EH (cell line): ENCODE data around the gene C12orf60.
A peak's percentile ranks its signal among the peaks of the same experiment; 100 is the strongest.

Experiments used
- DNase-seq: peaks from one replicate; pipeline ENCODE4 v3.0.0-alpha.2; 2015; ENCODE audit warnings: low read depth

Gene C12orf60

DNA sequence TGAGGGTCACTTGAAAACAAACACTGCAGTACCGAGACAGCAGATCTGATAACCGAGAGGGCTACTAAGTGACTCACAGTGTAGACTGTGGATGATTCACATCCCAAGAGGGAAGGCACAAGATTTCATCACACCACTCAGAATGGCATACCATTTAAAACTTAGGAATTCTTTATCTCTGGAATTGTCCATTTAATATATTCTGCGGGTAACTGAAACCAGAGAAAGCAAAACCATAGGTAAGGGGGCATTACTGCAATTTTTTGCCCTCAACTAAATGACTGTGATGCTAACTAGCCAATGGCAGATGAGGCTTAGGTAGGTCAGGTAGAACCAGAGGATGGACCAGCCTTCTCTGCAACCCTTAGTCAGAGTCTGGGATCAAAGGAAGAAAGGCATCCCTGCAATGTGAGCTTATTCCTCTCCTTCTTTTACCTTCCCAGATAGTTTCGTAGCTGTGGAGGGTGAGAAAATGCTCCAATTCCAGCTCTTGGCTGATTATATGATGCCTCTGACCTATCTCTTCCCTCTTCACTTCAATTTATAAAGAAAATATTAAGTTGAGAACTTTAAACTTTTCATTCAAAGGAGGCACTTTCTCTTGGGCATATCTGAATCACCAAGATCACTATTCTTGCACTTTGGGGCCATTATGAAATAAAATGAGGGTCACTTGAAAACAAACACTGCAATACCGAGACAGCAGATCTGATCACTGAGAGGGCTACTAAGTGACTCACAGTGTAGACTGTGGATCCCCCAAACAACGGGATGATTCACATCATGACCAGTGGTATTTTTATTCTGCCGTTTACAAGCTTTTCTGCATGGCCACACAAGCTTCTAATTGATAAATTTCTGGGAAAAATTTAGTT, 33.1 kb downstream of the C12orf60 start:
- peak; percentile 93 for DNase-seq

DNA sequence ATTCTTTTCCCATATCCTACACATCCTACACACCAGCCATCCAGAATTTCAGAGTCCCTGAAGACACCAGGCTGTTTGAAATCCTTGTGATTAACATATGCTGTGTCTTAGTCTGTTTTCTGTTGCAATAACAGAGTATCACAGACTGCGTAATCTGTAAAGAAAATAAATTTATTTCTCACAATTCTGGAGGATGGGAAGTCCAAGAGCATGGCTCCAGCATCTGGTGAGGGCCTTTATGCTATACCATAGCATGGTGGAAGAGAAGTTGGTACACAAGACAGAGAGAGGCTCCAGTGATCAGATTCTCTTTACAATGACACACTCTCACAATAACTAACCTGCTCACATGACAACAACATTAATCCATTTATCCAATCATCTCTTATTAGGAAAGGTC, 35.8 kb downstream of the C12orf60 start:
- no peak for DNase-seq

DNA sequence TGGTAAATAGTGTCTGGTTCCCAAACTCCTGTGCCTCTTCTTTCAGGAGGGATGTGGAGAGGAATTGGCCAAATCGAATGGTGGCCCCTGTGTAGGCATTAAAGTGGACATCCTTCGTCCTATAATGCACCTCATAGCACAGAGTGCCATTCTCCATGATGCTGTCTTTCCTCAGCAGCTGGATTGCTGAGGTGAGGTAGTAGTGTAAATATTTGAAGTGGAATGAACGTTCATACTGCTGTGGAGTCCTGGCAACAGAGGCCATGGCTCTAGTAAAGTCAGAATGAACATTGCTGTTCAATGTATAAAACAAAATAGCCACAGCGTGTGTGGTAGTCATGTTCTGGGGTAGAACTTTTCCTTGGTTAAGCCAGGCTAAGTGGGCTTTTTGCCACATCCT, 37.1 kb downstream of the C12orf60 start:
- no peak for DNase-seq

DNA sequence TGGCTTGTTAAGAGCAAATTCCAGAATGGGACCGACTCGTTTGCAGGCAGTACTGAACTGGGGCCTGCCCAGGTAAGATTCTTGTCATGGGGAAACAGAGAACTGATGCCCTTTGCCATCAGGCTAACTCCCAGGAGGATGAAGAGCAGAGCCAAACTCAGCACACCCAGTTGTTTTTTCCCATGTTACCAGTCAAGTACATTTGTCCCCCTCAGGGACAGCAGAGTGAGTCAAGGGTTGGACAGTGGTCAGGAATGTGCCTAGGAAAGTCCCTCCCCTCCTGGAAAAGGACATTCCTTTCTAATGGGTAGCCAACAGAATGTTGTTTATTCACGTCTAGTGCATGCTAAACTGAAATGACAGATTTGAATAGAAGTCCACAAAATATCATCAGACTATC, 38.3 kb downstream of the C12orf60 start:
- DNase-seq, result peak; percentile 92

DNA sequence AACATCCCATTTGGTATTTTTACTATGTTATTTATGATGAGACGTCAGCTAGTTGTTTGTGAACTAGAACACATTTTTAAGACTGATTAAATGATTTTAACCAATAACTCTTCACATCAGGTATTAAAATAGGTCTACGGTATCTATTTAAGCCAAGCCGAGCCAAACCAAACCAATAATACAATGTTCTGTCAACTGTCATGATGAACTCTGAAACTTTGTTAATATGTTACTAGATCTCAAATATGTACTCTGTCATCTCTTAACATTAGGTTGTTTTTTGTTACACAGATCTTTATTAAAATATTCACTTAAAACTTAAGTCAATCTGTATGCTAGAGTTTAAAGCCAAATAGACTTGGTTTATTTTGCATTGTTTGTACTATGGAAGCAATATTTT, 38.8 kb downstream of the C12orf60 start:
- no peak for DNase-seq

DNA sequence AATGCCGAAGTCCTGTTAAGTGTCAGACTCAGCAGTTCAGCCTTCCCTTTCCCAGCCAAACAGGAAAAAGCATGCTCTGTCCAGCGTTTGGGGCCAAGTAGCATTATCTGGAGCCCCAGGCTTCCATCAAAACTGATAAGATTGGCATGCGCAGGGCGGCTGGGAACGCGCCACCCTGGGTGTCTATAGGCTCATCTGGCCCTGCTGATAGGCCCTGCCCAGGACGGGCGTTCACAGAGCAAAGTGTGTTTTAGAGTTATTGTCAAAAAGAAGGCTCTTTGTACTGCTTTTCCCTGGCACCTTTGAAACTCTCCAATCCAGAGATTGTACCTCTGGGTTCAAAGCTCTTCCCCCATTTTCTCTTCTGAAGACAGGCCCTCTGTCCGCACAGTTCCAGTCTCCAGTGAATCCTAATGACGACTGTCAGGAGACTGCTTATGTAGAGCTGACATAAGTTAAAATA, 40.0 kb downstream of the C12orf60 start, which contains the start of gene ART4:
Gene ART4, minus strand, starts transcription at position 102 of the 463 bp plus-strand sequence. CDS start 413 bp downstream, outside the sequence.
- DNase-seq, result no peak

DNA sequence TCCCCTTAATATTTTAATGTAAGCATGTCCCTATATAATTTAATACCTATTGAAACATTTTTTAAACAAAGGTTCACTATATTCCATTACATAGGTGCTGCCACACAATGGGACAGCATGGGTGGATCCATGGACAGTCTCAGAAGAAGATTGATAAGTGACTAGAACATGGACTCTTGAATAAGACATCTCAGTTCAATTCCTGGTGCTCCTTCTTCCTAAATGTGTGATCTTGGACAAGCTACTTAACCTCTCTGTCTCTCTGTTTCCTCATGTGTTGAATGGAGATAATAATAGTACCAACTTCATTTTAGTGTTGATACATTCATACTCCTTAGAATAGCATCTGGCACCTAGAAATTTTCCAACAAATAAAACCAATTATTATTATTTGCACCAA, 40.9 kb downstream of the C12orf60 start:
- DNase-seq, result no peak

DNA sequence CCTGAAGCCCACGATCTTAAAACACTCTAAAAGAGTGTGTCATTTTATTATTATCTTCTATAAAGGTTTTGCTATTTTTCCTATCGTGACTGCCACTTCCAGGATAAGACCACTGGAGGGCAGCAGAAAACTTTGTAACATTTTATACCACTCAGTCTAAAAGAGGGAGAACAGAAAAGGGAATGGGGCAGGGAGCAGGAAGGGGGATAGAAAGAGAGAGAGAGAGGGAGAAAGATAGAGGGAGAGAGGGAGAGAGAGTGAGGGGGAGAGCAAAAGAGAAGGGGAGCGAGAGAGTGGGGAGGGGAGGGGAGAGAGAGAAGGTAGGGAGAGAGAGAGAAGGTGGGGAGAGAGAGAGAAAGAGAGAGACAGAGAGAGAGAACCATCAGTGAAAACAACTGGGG, 41.9 kb downstream of the C12orf60 start:
- peak; percentile 75 for DNase-seq

DNA sequence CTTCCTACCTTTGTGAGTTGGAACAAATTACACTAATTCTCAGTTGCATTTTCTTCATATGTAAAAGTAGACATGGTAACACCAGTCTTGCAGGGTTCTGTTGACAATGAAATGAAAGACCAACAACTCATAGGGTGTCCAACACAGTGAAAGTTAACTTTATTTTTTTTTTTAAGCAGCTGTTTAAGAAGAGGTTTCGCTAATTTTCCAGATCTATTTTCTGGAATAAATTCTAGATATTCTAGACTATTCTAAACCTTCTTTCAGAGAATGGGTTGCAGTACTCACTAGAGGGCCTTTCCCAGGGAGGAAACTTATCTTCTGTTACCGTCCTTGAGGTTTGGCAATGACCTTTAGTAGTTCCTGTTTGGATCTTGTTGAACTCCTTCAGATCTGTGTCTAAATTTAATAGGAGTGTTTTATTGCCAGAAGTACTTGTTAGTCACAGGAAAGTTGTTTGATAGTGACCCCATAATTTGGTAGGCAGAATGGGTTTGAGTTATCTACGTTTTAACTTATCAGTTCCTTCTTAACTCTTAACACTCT, 42.6 kb downstream of the C12orf60 start:
- peak; percentile 46 for DNase-seq

DNA sequence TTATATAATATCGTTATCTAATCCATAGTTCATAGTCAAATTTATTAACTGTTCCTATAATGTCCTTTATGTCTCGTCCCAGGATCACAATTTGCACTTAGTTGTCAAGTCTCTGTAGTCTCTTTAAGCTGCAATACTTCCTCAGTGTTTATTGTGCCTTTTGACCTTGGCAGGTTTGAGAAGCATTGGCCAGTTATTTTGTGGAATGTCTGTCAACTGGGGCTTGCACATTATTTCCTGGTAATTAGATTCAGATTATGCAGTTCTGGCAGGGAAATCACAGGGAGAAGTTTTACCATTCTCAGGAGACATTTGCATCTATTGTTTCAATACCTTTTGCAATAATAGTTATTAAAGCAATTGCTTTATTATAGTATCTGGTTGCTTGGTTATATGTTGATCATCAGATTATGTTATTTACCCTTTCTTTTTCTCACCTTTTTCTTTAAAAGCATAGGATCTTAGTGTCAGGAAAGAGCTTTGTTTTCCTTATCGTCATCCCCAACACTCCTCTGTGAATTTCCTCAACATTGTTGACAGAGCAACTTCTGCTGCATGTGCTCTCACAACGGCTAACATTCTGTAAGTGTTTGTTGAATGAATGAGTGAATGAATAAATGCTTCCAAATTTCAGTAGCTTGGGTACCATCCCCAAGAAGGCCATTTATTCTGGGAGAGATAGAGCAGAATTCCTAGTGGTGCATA, 43.6 kb downstream of the C12orf60 start:
- DNase-seq, result peak; percentile 58

DNA sequence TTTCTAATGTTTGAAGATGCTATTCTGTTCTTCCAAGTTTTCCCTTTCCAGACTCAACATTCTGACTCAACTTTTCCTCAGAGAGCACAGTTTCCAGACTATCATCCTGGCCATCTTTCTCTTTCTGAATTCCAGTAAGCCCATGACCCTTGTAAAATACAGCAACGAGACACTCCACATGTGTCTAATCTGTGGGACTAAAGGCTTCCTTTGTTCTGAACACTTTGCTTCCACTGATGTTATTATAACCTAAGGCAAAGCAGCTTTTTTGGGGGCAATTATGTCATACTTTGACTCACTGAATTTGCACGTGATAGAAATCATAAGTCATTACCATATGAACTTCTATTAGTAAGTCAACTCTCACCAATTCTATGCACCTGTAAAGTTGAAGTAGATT, 46.2 kb downstream of the C12orf60 start:
- DNase-seq, result peak; percentile 91

DNA sequence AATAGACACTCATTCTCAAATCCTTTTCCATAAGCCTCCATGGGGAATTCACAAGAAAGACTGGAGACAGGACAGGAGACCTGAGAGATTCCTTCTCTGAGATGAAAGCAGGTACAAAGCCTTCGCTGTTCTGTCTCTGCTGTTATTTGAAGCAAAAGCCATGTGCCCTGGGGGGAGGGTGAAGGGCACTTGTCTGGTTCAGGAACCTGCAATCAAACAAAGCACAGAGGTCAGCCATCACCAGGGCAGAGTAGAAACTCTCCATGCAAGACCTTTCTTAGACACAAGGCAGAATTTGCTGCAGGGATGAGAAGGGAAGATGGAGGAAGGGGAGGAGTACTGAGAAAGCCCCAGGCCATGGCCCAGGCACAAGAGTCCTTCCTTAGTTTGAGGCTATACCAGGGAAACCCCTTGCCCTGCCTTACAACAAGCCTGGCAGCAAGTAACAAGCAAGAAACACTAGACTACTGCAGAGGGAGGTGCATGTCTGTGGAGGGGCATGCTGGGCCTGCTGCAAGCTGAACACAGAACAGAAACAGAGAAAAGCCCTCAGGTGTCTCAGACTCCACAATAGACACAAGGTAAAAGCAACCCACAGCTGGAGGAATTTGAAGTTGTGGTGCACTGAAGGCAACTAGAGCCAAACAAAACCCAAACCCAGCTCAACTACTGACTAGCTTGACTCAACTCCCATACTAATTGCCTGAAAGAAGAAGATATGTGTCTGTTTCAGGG, 47.6 kb downstream of the C12orf60 start:
- DNase-seq, result no peak

DNA sequence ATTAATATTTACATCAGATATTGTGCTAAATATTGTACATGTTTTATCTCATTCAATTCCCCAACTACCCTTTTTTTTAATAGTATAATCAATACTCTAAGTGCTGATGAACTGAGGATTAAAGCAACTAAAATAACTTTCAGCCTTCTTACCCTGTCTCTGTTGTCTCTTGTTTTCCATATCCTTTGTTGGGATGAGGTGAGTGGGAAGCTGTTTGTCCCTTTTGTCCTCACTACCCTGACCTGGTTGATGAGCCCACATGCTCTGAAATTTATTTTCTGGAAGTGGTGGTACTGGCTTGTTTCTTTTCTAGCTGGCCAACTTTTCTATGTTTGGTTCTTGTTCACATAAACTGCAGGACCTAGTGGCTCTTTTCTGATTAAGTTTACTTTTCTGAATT, 49.4 kb downstream of the C12orf60 start:
- no peak for DNase-seq

DNA sequence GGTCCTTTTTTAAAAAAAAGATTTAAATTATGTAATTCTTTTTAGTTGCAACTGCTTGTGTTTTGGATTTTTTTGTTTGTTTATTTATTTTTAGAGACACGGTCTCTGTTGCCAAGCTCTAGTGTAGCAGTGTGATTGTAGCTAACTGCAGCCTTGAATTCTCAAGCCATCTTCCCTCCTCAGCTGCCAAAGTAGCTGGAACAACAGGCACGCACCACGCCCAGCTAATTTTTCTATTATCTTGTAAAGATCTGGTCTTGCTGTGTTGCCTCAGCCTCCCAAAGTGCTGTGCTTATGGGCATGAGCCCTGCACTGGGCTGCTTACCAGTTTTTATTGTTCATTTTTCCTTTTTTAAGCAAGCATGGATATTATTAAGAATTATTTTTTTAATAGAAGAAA, 50.5 kb downstream of the C12orf60 start:
- peak; percentile 51 for DNase-seq

DNA sequence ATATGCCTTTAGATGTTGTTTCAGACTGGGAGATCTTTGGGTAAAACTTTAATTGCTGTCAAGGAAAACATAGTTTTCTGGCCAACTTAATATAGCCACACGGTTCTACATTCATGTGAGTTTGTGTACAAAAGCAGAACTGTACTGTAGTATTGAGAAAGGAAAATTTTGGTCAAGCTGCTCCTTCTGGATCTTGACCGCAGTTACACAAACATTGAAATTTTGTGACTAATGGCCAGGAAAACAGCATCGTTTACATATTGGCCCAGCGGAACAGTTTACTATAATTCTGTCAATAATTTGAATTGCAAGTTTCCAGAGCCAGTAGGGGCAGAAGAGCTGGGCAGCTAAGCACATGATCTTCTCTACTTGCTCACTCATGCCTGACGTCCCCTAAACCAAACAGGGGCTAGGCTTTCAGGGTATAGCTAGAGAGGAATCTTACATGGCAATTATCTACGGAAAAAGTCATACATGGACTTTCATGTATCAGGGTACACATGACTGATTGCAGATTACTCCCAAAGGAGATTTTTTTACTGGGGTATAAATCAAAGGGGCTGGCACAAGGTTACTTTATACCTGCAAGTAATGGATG, 51.2 kb downstream of the C12orf60 start:
- peak; percentile 69 for DNase-seq

DNA sequence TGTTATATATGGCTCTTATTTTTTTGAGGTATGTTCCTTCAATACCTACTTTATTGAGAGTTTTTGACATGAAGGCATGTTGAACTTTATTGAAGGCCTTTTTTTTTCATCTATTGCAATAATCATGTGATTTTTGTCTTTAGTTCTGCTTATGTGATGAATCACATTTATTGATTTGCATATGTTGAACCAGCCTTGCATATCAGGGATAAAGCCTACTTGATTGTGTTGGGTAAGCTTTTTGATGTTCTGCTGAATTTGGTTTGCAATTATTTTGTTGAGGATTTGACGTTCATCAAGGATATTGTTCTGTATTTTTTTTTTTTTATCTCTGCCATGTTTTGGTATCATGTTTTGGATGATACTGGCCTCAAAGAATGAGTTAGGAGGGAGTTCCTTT, 55.0 kb downstream of the C12orf60 start:
- no peak for DNase-seq

DNA sequence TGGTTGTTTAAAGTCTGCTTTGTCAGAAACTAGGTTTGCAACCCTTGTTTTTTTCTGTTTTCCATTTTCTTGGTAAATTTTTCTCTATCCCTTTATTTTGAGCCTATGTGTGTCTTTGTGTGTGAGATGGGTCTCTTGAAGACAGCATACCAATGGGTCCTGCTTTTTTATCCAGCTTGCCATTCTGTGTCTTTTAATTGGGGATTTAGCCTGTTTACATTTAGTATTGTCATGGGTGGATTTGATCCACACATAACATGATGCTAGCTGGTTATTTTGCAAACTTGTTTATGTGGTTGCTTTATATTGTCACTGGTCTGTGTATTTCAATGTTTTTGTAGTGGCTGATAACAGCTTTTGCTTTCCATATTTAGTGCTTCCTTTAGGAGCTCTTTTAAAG, 57.0 kb downstream of the C12orf60 start:
- DNase-seq, result no peak

DNA sequence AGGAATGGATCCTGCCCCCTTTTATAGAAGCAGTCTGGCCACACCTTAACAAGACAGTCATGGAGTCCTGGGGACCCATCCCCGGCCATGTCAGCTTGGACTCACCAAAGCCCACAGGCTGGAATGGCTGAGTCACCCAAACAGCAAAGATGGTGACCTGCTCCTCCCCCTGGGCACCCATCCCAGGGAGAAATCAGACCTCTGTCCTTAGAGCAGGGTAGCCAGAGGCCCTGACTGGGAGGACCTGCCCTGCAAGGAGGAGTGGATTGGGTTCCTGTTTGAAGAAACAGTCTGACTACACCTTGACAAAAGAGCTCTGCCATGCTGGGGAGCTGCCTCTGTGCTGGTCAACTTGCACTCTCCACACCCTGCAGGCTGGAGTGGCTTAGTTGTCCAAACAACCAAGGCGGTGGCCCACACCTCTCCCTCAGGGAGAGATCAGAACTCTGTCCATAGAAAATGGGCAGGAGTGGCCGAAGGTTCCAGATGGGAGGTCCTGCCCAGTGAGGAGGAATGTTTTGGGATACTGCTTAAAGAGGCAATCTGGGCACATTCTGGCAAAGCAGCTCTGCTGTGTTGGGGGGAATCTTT, 65.5 kb downstream of the C12orf60 start:
- peak; percentile 46 for DNase-seq

DNA sequence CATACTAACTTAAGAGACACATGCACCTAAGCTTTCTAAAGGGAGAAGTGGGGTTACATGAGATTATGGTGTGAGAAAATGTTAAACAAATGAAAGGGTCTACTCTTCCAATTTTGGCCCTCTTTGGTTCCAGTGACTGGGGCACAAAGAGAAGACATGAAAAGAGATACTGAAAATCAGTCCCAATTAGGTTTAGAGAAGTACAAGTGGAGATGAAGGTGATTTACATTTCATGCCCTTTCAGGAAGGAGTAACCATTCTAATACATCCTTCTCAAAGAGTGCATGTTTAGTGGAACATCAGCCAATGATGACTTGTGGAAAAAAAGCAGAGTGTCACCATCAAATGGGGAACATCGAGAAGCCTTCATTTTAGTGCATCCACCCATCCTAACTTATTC, 67.8 kb downstream of the C12orf60 start:
- no peak for DNase-seq

DNA sequence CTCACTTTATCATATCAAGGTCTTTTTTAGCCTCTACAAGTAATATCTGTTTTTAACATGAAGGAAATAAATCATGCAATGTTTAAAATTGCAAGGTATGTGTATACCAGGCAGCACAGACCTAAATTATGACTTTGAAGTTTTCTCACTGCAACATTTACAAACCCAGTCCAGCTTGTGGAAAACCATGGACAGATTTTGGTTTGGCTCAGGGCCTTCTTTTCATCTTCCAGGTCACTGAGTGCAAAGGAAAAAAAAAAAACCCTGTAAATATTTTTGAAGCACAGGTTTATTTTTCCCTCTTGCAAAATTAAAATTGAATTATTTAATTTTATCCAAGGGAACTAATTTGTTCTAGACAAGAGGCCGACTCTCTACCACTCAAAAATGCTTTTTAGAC, 68.4 kb downstream of the C12orf60 start:
- no peak for DNase-seq

DNA sequence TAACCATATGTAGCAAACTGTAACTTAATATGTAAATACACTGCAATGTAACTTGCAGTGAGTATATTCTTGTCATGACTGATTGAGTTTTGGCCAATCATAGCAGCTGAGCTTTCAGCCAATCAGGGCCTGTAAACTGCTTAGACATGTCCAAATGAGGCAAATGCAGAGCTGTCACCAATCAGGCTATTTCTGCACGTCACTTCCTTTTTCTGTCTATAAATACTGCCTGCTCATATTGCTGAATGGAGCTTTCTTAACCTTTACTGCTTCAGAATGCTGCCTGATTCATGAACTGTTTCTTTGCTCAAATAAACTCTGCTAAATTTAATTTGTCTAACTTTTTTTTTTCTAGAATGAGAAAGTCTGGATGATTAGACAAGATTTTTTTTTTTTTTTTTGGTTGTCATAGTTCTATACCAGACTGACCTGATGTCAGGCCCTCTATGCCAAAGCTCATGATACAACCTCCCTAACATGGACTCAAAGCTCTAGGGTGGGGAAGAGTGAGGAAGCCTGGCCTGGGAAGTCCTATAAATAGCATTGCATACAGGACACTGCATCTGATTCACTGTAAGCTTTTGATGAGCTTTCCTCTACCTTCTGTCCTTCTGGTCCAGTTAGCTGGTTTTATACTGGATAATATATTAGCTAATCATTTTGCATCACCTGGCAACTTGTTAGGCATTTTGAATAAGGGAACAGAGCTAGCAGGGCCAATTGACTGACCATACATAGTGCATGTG, 70.1 kb downstream of the C12orf60 start:
- DNase-seq, result no peak
